Activated CD4-positive, alpha-beta memory T cell treated with anti-CD3 and anti-CD28 coated beads, Interleukin-2, amount 10 ng/mL, durations not matched to agents 7 days and 5 days (primary cell): ENCODE data around the gene COL1A1. TPM values are rescaled to one million over a fixed set of nuclear protein-coding genes. Genes with fewer than 3 reads are reported as not detected.

Experiments
- CTCF ChIA-PET: fragments of 350-600 bp; sonication (Branson Sonifier 250); formaldehyde crosslinking; loops from one replicate; lab custom pipeline; 2021; ENCODE audit warnings: antibody characterized with exemption, inconsistent platforms; lab: Charles Lee
- POLR2A ChIA-PET: fragments of 350-600 bp; sonication (Branson Sonifier 250); formaldehyde crosslinking; loops from one replicate; lab custom pipeline; 2021; ENCODE audit warnings: antibody characterized with exemption; lab: Charles Lee
- DNase-seq: peaks from one replicate; pipeline ENCODE4 v3.0.0-alpha.2; 2020
- H3K27ac Mint-ChIP-seq: one replicate; pipeline ENCODE4 v1.8.0; 2021; ENCODE audit warnings: mild to moderate bottlenecking, mixed read lengths
- H3K27me3 Mint-ChIP-seq: one replicate; pipeline ENCODE4 v1.8.0; 2021; ENCODE audit warnings: mixed read lengths
- H3K36me3 Mint-ChIP-seq: one replicate; pipeline ENCODE4 v1.8.0; 2021; ENCODE audit warnings: low read depth, mixed read lengths
- H3K4me1 Mint-ChIP-seq: one replicate; pipeline ENCODE4 v1.8.0; 2021; ENCODE audit warnings: mixed read lengths
- H3K4me3 Mint-ChIP-seq: one replicate; pipeline ENCODE4 v1.8.0; 2021; ENCODE audit warnings: mild to moderate bottlenecking, mixed read lengths
- H3K9me3 Mint-ChIP-seq: one replicate; pipeline ENCODE4 v1.8.0; 2021; ENCODE audit warnings: mixed read lengths
- total RNA-seq, 2 experiments: library from RNA; stranded (reverse); gene quantifications; one replicate each; pipeline ENCODE4 v1.2.3, GENCODE V29; 2021

Gene COL1A1
- total RNA-seq, 2 experiments from 2014 or later, result 0.50 to 0.55 TPM

DNA sequence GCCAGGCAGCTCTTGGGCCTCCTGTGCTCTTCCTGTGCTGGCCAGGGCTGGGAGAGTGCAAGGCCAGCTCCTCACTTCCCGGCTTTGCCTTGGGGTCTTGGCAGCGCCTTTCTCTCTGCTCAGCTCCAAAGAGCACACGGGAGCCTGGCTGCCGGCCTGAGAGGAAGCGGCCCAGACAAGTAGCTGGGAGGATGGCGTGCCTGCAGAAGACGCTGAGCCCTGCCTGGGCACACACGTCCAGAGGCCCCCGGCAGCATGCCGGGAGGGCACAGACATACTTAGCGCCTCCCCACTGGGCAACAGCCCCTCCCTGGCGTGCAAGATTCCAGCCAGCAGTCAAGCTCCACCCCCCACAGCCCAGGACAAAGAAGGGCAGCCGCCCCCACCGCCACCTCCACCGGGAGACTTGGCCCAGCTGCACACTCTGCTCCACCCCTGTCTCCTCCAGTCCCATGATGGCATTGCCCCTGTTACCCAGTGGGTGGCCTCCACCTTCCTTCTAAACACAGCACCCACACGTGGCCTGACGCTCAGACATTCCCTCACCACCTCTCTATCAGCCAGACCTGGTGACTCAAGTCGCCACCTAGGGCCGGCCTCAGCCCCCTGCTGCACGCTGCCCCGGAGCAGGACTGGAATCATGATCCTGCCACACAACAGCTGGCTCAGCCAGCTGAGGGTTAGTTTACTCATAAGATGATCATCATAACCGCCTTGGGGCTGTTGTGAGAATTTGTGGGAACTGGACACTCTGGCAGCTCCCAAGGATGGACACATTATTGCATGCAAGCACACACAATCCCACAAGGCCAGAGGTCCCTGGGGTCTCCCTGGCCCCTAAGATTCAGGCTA lies 23.2 kb downstream of the COL1A1 start:
- DNase-seq, result peak; percentile 52
- Mint-ChIP-seq H3K27me3 (peaks cover 16% of the 10 kb centered on the region), H3K27ac (no peak overlapping the region), H3K4me3 (no peak overlapping the region), H3K4me1 (peaks cover 18% of the 10 kb centered on the region), H3K36me3 (no peaks in the 10 kb centered on the region), H3K9me3 (no peaks in the 10 kb centered on the region)
- CTCF ChIA-PET, result interaction anchor here (0.6 to 3.0 kb wide), 11 partner anchors 8 to 583 kb away, joined by 3 to 21 read pairs (median 4); partner anchors contain the start of genes COL1A1 and LRRC59
- POLR2A ChIA-PET, result no interaction called here

DNA sequence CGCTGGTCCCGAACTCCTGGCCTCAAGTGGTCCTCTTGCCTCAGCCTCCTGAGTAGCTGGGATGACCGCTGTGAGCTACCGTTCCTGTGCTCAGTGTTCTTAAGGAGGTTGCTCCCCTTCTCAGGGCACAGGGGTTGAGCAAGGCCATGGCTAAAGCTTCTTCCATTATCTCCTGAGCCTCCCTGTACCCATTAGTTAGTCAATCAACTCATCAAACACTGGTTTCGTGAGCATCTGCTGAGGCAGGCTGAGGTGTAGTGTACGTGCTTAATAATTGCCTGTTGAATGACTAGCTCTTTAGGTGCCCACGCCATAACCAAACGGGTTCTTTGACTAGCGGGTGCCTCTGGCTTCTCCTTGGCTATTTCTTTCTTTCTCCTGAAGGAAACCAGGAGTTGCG lies 24.0 kb downstream of the COL1A1 start:
- H3K27me3 Mint-ChIP-seq, result peaks cover 16% of the 10 kb centered on the region
- no peak overlapping the region for H3K4me3 Mint-ChIP-seq

DNA sequence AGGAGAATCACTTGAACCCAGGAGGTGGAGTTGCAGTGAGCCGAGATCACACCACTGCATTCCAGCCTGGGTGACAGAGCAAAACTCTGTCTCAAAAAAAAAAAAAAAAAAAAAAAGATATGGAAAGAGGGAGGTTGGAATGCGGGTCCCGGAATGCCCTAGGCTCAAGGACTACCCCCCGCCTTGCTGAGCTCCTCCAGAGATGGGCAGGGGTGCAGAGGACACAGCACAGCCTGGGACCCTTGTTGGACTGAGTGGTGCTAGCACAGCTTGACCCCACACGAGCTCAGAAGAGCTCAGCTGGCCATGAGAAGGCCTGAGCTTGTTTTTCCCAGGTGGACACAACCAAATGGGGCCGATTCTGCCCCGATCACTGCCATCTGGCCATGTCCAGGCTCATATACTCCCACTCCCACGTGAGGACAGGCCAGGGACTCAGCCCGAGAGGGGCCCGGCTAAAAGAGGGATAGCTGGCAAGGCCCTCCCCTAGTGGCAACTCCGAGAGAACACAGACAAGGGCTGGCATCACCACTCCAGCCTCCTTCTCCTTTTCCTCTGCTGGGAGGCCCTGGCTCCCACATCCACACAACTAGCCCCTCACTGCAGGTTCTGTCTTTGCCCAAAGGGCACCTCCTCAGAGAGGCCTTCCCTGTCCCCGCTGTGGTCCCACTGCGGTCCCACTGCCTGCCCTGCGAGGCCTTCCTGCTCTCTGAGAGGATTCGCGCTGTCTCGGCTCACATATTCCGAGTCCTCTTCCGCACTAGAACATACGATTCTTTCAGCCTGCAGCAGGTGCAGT lies 24.7 kb downstream of the COL1A1 start:
- H3K27me3 Mint-ChIP-seq, result peaks cover 13% of the 10 kb centered on the region
- H3K9me3 Mint-ChIP-seq, result no peaks in the 10 kb centered on the region
- H3K27ac Mint-ChIP-seq, result no peak overlapping the region
- no peak overlapping the region for H3K4me3 Mint-ChIP-seq
- DNase-seq, result no peak
- POLR2A ChIA-PET, result no interaction called here
- CTCF ChIA-PET, result interaction anchor here (0.6 to 3.0 kb wide), 6 partner anchors 7 to 36 kb away, joined by 3 to 21 read pairs (median 8); partner anchors contain the start of gene COL1A1
- H3K36me3 Mint-ChIP-seq, result no peaks in the 10 kb centered on the region
- H3K4me1 Mint-ChIP-seq, result peaks cover 9% of the 10 kb centered on the region

More for the DNA sequence above, 24.0 kb downstream of the COL1A1 start:
- Mint-ChIP-seq H3K27ac (no peak overlapping the region), H3K4me1 (peaks cover 12% of the 10 kb centered on the region), H3K36me3 (no peaks in the 10 kb centered on the region), H3K9me3 (no peaks in the 10 kb centered on the region)
- ChIA-PET POLR2A (no interaction called here), CTCF (interaction anchor here (0.6 to 3.0 kb wide), 10 partner anchors 7 to 582 kb away, joined by 3 to 21 read pairs (median 5); partner anchors contain the start of genes COL1A1 and LRRC59)
- DNase-seq, result no peak

DNA sequence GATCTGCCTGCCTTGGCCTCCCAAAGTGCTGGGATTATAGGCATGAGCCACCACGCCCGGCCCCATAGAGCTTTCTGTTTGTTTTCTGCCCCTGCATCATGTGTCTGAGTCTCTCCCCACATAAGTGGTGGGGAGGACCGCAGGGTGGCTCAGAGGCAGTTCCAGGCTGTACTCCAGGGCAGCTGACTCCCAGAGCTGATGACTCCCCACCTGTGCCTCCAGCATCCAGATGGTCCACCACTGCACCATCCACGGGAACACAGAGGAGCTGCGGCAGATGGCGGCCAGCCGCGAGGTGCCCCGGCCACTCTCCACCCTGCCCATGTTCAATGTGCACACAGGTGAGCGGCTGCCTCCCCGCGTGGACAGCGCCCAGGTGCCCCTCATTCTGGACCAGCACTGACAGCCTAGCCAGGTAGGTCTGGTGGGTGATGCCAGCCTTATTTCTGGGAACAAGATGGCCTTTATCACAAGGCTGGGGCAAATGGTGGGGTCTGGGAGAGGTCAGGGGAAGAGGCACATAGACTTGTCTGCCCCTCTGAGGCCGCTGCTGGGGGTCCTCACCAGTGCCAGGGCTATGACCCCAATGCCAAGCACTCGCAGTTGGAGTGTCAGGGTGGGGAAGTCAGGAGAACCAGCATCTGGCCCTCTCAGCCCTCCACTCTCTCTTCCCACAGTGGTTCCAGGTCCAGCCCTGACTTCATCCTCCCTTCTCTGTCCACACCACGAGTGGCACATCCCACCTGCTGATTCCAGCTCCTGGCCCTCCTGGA lies 26.2 kb downstream of the COL1A1 start:
- Mint-ChIP-seq H3K27me3 (peaks cover 7% of the 10 kb centered on the region), H3K9me3 (no peaks in the 10 kb centered on the region), H3K27ac (no peak overlapping the region), H3K36me3 (no peaks in the 10 kb centered on the region), H3K4me1 (peaks cover 22% of the 10 kb centered on the region), H3K4me3 (no peak overlapping the region)
- DNase-seq, result no peak
- CTCF ChIA-PET, result interaction anchor here (1.6 to 3.5 kb wide), 2 partner anchors 14 to 81 kb away, joined by 6 to 11 read pairs; no protein-coding TSS in a partner anchor
- POLR2A ChIA-PET, result interaction anchor here (0.7 kb wide), 1 partner anchor 19 kb away, joined by 3 read pairs; no protein-coding TSS in a partner anchor

DNA sequence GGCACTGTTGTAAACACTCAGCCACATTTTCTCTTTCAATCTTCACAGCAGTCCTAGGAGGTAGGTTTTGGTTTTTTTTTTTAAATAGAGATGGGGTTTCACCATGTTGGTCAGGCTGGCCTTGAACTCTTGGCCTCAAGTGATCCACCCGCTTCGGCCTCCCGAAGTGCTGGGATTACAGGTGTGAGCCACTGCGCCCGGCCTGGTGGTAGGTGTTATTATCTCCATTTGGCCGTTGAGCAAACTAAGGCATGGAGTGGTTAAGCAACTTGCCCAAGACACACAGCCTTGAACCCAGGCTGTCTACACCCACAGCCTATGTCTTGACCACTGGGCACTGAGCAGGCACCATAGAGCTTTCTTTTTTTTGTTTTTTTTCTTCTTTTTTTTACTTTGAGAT lies 27.0 kb downstream of the COL1A1 start:
- peaks cover 5% of the 10 kb centered on the region for H3K27me3 Mint-ChIP-seq
- H3K4me1 Mint-ChIP-seq, result peaks cover 22% of the 10 kb centered on the region
- no peaks in the 10 kb centered on the region for H3K9me3 Mint-ChIP-seq
- POLR2A ChIA-PET, result interaction anchor here (0.7 kb wide), 1 partner anchor 20 kb away, joined by 3 read pairs; no protein-coding TSS in a partner anchor
- DNase-seq, result no peak
- H3K36me3 Mint-ChIP-seq, result no peaks in the 10 kb centered on the region
- no peak overlapping the region for H3K4me3 Mint-ChIP-seq
- CTCF ChIA-PET, result interaction anchor here (1.0 to 3.5 kb wide), 3 partner anchors 13 to 80 kb away, joined by 6 to 11 read pairs (median 6); no protein-coding TSS in a partner anchor
- H3K27ac Mint-ChIP-seq, result no peak overlapping the region

- Mint-ChIP-seq H3K27ac (no peak overlapping the region), H3K4me1 (peaks cover 30% of the 10 kb centered on the region), H3K9me3 (no peaks in the 10 kb centered on the region), H3K36me3 (no peaks in the 10 kb centered on the region), H3K27me3 (peaks cover 6% of the 10 kb centered on the region), H3K4me3 (no peak overlapping the region)
- no peak for DNase-seq
- CTCF ChIA-PET, result interaction anchor here (1.0 to 3.5 kb wide), 4 partner anchors 12 to 79 kb away, joined by 5 to 11 read pairs (median 6); no protein-coding TSS in a partner anchor
- POLR2A ChIA-PET, result no interaction called here
These were observed 28.0 kb downstream of the COL1A1 start for GRCh38 chr17:50173335-50173941.

DNA sequence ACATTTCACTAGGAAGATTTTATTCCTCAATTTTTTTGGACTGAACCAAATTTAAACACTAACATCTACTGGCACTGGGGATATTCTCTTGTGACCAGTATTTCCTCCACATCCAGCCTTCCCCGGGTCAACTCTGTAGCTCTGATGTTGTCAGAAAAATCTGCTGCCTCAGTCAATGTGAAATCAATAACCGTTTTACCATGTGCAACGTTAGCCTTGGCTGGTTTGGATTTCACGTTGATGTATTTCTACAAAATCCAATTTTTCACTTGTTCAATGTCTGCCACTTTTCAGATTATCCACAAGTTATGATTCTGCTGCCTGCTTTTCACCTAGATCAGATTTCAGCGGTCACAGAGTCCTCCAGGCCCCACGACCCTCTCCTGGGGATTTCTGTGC lies 28.5 kb downstream of the COL1A1 start:
- H3K9me3 Mint-ChIP-seq, result no peaks in the 10 kb centered on the region
- no peaks in the 10 kb centered on the region for H3K36me3 Mint-ChIP-seq
- H3K4me1 Mint-ChIP-seq, result peaks cover 25% of the 10 kb centered on the region
- ChIA-PET POLR2A (no interaction called here), CTCF (interaction anchor here (0.6 to 3.5 kb wide), 3 partner anchors 12 to 27 kb away, joined by 3 to 11 read pairs (median 5); no protein-coding TSS in a partner anchor)
- no peak overlapping the region for H3K4me3 Mint-ChIP-seq
- H3K27me3 Mint-ChIP-seq, result peaks cover 6% of the 10 kb centered on the region
- no peak for DNase-seq
- H3K27ac Mint-ChIP-seq, result no peak overlapping the region

- ChIA-PET POLR2A (no interaction called here), CTCF (interaction anchor here (1.4 to 3.5 kb wide), 3 partner anchors 11 to 28 kb away, joined by 5 to 37 read pairs (median 11); no protein-coding TSS in a partner anchor)
- H3K27ac Mint-ChIP-seq, result no peak overlapping the region
- H3K36me3 Mint-ChIP-seq, result no peaks in the 10 kb centered on the region
- peaks cover 5% of the 10 kb centered on the region for H3K27me3 Mint-ChIP-seq
- H3K9me3 Mint-ChIP-seq, result no peaks in the 10 kb centered on the region
- DNase-seq, result no peak
- no peak overlapping the region for H3K4me3 Mint-ChIP-seq
- peaks cover 24% of the 10 kb centered on the region for H3K4me1 Mint-ChIP-seq
These were observed 29.3 kb downstream of the COL1A1 start for GRCh38 chr17:50172130-50172529.

DNA sequence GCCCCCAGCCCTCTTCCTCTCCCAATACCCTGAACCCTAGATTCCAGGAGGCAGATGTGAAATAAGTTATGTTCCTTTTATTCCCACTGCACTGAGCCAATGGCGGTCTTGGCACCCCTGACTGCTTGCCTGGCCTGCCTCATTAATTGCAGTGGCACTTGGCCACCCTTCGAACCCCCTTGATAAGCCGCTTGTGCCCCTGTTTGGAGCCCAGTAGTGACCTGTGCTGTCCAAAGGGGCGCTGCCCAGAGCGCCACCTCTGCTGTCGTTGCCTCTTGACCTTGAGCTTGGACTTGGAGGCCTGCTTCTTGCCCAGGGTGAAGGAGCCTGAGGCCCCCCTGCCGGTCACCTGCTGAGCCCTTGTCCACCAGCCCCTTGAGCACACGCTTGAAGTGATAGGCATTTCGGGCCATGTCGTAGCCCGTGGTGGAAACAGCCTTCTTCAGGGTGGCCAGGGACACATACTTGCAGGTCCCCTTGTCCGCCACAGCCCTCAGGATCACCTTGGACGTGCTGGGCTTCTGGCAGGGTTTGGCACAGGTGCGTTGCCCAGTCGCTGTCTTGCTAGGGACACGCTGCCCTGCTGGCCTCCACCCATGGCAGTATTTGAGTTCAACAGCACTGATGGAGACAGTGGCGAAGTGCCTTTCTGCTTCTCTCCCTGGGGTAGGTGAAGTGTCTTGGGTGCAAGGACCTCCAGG lies 29.9 kb downstream of the COL1A1 start:
- peaks cover 4% of the 10 kb centered on the region for H3K27me3 Mint-ChIP-seq
- H3K36me3 Mint-ChIP-seq, result no peaks in the 10 kb centered on the region
- no peak overlapping the region for H3K27ac Mint-ChIP-seq
- peaks cover 24% of the 10 kb centered on the region for H3K4me1 Mint-ChIP-seq
- H3K4me3 Mint-ChIP-seq, result no peak overlapping the region
- DNase-seq, result no peak
- no peaks in the 10 kb centered on the region for H3K9me3 Mint-ChIP-seq
- ChIA-PET CTCF (interaction anchor here (0.6 to 3.1 kb wide), 6 partner anchors 10 to 121 kb away, joined by 3 to 37 read pairs (median 12); no protein-coding TSS in a partner anchor), POLR2A (no interaction called here)

DNA sequence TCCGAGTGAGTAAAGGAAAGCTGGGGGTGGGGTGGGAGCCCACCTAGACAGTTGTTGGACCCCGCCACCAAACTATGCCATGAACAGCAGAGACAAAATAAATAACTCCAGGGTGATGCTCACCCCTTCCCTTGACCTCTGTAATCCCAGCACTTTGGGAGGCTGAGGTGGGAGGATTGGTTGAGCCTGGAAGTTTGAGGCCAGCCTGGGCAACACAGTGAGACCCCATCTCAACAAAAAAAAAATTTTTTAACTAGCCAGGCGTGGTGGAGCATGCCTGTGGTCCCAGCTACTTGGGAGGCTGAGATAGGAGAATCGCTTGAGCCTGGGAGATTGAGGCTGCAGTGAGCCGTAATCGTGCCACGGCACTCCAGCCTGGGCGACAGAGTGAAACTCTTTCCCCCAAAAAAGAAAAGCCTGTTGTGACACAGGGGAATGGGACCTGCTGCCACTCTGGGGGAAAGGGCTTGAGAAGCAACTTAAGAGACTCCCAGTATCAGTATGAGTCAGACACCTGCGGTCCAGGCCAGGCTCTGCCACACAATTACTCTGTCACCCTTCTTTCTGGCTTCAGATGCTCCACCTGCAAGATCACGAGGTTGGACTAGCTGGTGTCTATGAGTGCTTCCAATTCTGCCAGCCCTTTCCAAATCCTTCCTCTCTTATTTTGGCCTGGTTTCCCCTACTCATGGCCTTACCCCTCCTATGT lies 30.6 kb downstream of the COL1A1 start:
- Mint-ChIP-seq H3K36me3 (no peaks in the 10 kb centered on the region), H3K27me3 (peaks cover 4% of the 10 kb centered on the region), H3K4me3 (no peak overlapping the region), H3K9me3 (no peaks in the 10 kb centered on the region), H3K4me1 (peaks cover 24% of the 10 kb centered on the region), H3K27ac (no peak overlapping the region)
- ChIA-PET CTCF (interaction anchor here (0.6 to 3.1 kb wide), 10 partner anchors 8 to 122 kb away, joined by 3 to 37 read pairs (median 12); no protein-coding TSS in a partner anchor), POLR2A (interaction anchor here (1.0 to 2.0 kb wide), 3 partner anchors 11 to 35 kb away, joined by 4 to 8 read pairs (median 4); no protein-coding TSS in a partner anchor)
- peak; percentile 77 for DNase-seq
